Mesenchymal stem cell (in vitro differentiated cells and primary cell): ENCODE data around the gene CNKSR3.
"Not testable (repeated sequence)": the region's sequence is repeated elsewhere in the genome, so short reads cannot be mapped to it uniquely, and the experiment has no call there.

Experiments used
- DNase-seq: peaks from one replicate; pipeline ENCODE4 v3.0.0-alpha.2; 2013
- H2AFZ ChIP-seq: one replicate; pipeline ENCODE4 v1.6.1; 2013; ENCODE audit warnings: low read depth, mild to moderate bottlenecking, control low read depth, inconsistent platforms, low read length, moderate library complexity
- H2AK5ac ChIP-seq: 2 replicates; pipeline ENCODE4 v1.6.1; 2013; ENCODE audit warnings: low read length, moderate library complexity, mild to moderate bottlenecking, inconsistent platforms; ENCODE audit not compliant: severe bottlenecking
- H2BK120ac ChIP-seq: one replicate; pipeline ENCODE4 v1.6.1; 2013; ENCODE audit warnings: low read depth, mild to moderate bottlenecking, inconsistent platforms, low read length, moderate library complexity
- H2BK12ac ChIP-seq, 2 experiments: one replicate each; pipeline ENCODE4 v1.6.1; 2013; ENCODE audit warnings: inconsistent platforms in 2 of 2, low read length in 2 of 2, mild to moderate bottlenecking in 2 of 2, moderate library complexity in 2 of 2, control low read depth in 1 of 2
- H2BK15ac ChIP-seq: one replicate; pipeline ENCODE4 v1.6.1; 2013; ENCODE audit warnings: mild to moderate bottlenecking, low read depth, inconsistent platforms; ENCODE audit not compliant: poor library complexity, severe bottlenecking
- H2BK5ac ChIP-seq: 2 replicates; pipeline ENCODE4 v1.6.1; 2013; ENCODE audit warnings: low read depth, mild to moderate bottlenecking, low read length, control low read depth, inconsistent platforms; ENCODE audit not compliant: poor library complexity, severe bottlenecking
- H3K14ac ChIP-seq, 2 experiments: one replicate each; pipeline ENCODE4 v1.6.1; 2013; ENCODE audit warnings: inconsistent platforms in 2 of 2, low read length in 2 of 2, control low read depth in 1 of 2, mild to moderate bottlenecking in 1 of 2, moderate library complexity in 1 of 2
- H3K18ac ChIP-seq, 2 experiments: one replicate each; pipeline ENCODE4 v1.6.1; 2013; ENCODE audit warnings: inconsistent platforms in 2 of 2, low read length in 2 of 2, control low read depth in 1 of 2, low read depth in 1 of 2, mild to moderate bottlenecking in 1 of 2
- H3K23ac ChIP-seq, 2 experiments: one replicate each; pipeline ENCODE4 v1.6.1; 2013; ENCODE audit warnings: inconsistent platforms in 2 of 2, low read length in 2 of 2, mild to moderate bottlenecking in 2 of 2, moderate library complexity in 2 of 2, control low read depth in 1 of 2
- H3K27ac ChIP-seq: 2 replicates; pipeline ENCODE4 v1.5.1; 2013; ENCODE audit warnings: mild to moderate bottlenecking, moderate library complexity, low read length, control low read depth, inconsistent platforms; ENCODE audit not compliant: poor library complexity, severe bottlenecking
- H3K27me3 ChIP-seq, 2 experiments: 2 replicates each; pipeline versions ENCODE4 v1.6.1 to v1.7.0; 2013; ENCODE audit warnings: low read length in 2 of 2, mild to moderate bottlenecking in 2 of 2, moderate library complexity in 2 of 2, control low read depth in 1 of 2, inconsistent platforms in 1 of 2; ENCODE audit not compliant: control insufficient read depth in 1 of 2, insufficient read depth in 1 of 2
- H3K36me3 ChIP-seq, 2 experiments: 2 replicates each; pipeline versions ENCODE4 v1.6.1 to v1.7.0; 2013; ENCODE audit warnings: low read length in 2 of 2, control low read depth in 1 of 2, inconsistent platforms in 1 of 2, low read depth in 1 of 2, mild to moderate bottlenecking in 1 of 2; ENCODE audit not compliant: insufficient read depth in 2 of 2, control insufficient read depth in 1 of 2
- H3K4ac ChIP-seq, 2 experiments: one replicate each; pipeline ENCODE4 v1.6.1; 2013; ENCODE audit warnings: inconsistent platforms in 2 of 2, low read length in 2 of 2, mild to moderate bottlenecking in 2 of 2, moderate library complexity in 2 of 2, control low read depth in 1 of 2, low read depth in 1 of 2
- H3K4me1 ChIP-seq: 2 replicates; pipeline ENCODE4 v1.6.1; 2013; ENCODE audit warnings: low read depth, low read length, control low read depth; ENCODE audit not compliant: control insufficient read depth, insufficient read depth
- H3K4me2 ChIP-seq: 2 replicates; pipeline ENCODE4 v1.6.1; 2013; ENCODE audit warnings: low read length, mild to moderate bottlenecking, inconsistent platforms; ENCODE audit not compliant: poor library complexity, severe bottlenecking
- H3K4me3 ChIP-seq, 2 experiments: 2 replicates each; pipeline versions ENCODE4 v1.5.1 to v1.7.0; 2013; ENCODE audit warnings: low read length in 2 of 2, mild to moderate bottlenecking in 2 of 2, control low read depth in 1 of 2, low read depth in 1 of 2; ENCODE audit not compliant: insufficient read depth in 1 of 2
- H3K79me1 ChIP-seq: replicated peaks from 2 replicates; pipeline ENCODE4 v1.6.1; 2013; ENCODE audit warnings: mild to moderate bottlenecking, control low read depth, low read length, inconsistent platforms; ENCODE audit not compliant: poor library complexity, severe bottlenecking
- H3K9ac ChIP-seq: 2 replicates; pipeline ENCODE4 v1.7.0; 2013; ENCODE audit warnings: mild to moderate bottlenecking, low read length, moderate library complexity
- H3K9me3 ChIP-seq: 2 replicates; pipeline ENCODE4 v1.7.0; 2013; ENCODE audit warnings: mild to moderate bottlenecking, low read length; ENCODE audit not compliant: control insufficient read depth
- H4K8ac ChIP-seq: one replicate; pipeline ENCODE4 v1.6.1; 2013; ENCODE audit warnings: inconsistent platforms, mild to moderate bottlenecking, low read length, moderate library complexity
- H4K91ac ChIP-seq: one replicate; pipeline ENCODE4 v1.6.1; 2013; ENCODE audit warnings: mild to moderate bottlenecking, low read length, inconsistent platforms
- WGBS: methylation state at CpG from one replicate; pipeline ENCODE4 v1.1.7; 2013; ENCODE audit warnings: mixed read lengths; 5-methylcytosine and 5-hydroxymethylcytosine counted together

Gene CNKSR3

DNA sequence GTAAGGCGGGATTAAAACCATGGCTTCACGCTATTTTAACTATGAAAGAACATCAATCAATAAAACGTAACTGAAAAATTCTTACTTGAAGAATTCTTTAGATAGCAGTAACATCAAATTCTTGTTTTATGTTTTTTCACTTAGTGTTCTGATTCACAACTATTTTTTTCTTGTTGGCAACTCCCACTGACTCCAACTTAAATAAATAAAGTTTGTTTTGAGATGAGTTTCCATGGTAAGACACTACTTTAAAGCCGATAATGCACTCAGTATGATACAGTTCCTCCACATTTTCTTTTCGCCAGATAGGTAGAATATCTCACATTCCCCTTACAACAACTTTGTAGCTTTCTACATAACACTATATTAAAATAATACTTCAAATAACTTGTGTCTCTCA lies 33.1 kb upstream of the CNKSR3 start:
- 96% methylated on average over 4 of the region's 5 CpGs for WGBS

DNA sequence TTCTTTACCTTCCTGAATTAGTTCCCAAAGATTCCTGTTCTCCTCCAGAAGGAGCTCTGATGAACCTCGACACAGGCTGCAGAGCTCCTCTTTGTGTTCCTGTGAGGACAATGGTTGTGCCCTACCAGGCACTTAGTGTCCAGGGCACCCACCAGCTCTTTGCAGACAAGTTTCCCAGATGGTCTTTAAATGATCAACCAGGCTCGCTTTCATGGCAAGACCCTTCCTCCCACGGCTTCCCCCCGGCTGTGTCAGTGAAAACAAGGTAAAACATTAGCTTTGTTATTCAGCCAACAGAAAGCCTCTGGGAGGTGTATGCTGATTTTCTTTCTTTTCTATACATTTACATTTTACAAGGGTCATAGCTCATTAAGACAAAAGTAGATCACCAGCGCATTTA lies 32.3 kb upstream of the CNKSR3 start:
- Histone ChIP-seq H2BK5ac (no peak overlapping the region), H4K91ac (no peak overlapping the region), H3K14ac (no peak overlapping the region), H3K79me1 (no peaks in the 10 kb centered on the region), H3K4me2 (peak overlapping the region; percentile 0), H2AK5ac (no peak overlapping the region), H3K27ac (no peak overlapping the region), H4K8ac (no peak overlapping the region), H3K4me1 (peaks cover 5% of the 10 kb centered on the region), H3K4ac (no peak overlapping the region), H3K27me3 (peaks cover 0 to 4% of the 10 kb centered on the region in 2 experiments), H3K18ac (no peak overlapping the region), H3K9me3 (no peaks in the 10 kb centered on the region), H2BK15ac (no peak overlapping the region), H2AFZ (no peak overlapping the region), H3K4me3 (no peak overlapping the region), H3K23ac (no peak overlapping the region), H2BK12ac (no peak overlapping the region), H3K9ac (no peak overlapping the region), H3K36me3 (no peaks in the 10 kb centered on the region), H2BK120ac (no peak overlapping the region)
- DNase-seq, result no peak
- 43% methylated on average over 3 of the region's 5 CpGs for WGBS

More for the DNA sequence above, 33.1 kb upstream of the CNKSR3 start:
- H2BK15ac ChIP-seq, result no peak overlapping the region
- no peak overlapping the region for H3K14ac ChIP-seq
- no peak overlapping the region for H2AK5ac ChIP-seq
- H3K23ac ChIP-seq, result no peak overlapping the region
- H4K91ac ChIP-seq, result no peak overlapping the region
- no peak overlapping the region for H2AFZ ChIP-seq
- H3K4ac ChIP-seq, result no peak overlapping the region
- H3K4me3 ChIP-seq, result no peak overlapping the region
- H3K36me3 ChIP-seq, result no peaks in the 10 kb centered on the region
- no peaks in the 10 kb centered on the region for H3K9me3 ChIP-seq
- H2BK12ac ChIP-seq, result no peak overlapping the region
- H3K4me1 ChIP-seq, result peaks cover 9% of the 10 kb centered on the region
- no peak overlapping the region for H3K9ac ChIP-seq
- no peak overlapping the region for H4K8ac ChIP-seq
- H3K27ac ChIP-seq, result no peak overlapping the region
- no peak overlapping the region for H2BK5ac ChIP-seq
- no peak overlapping the region for H3K4me2 ChIP-seq
- H3K79me1 ChIP-seq, result no peaks in the 10 kb centered on the region
- no peak for DNase-seq
- H3K18ac ChIP-seq, result no peak overlapping the region
- peaks cover 0 to 4% of the 10 kb centered on the region in 2 experiments for H3K27me3 ChIP-seq
- H2BK120ac ChIP-seq, result no peak overlapping the region

DNA sequence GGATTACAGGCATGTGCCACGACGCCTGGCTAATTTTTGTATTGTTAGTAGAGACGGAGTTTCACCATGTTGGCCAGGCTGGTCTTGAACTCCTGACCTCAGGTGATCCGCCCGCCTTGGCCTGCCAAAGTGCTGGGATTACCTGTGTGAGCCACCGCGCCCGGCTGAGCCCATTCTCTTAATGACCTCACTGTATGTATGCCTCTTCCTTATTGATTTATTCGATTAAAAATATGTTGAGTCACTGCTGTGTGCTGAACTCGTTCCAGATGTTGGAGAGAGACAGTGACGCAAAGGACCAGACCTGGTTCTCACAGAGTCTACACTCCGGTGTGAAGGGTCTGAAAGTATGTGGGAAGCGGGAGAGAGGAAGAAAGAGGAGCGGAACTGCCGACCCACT lies 31.4 kb upstream of the CNKSR3 start:
- Histone ChIP-seq H2AK5ac (peak overlapping the region; percentile 79), H3K4me1 (peaks cover 10% of the 10 kb centered on the region)
- H2BK120ac ChIP-seq, H4K91ac ChIP-seq, H3K27ac ChIP-seq, H3K23ac ChIP-seq, H3K9ac ChIP-seq, H3K27me3 ChIP-seq, H2BK12ac ChIP-seq, H3K79me1 ChIP-seq, H3K9me3 ChIP-seq, H2BK15ac ChIP-seq, H3K4me2 ChIP-seq, H2BK5ac ChIP-seq, H3K4me3 ChIP-seq, H3K36me3 ChIP-seq, H4K8ac ChIP-seq, H3K18ac ChIP-seq, DNase-seq, H3K14ac ChIP-seq, H3K4ac ChIP-seq, H2AFZ ChIP-seq: not testable (repeated sequence)
- WGBS, result 96% methylated on average over 15 of the region's 15 CpGs

DNA sequence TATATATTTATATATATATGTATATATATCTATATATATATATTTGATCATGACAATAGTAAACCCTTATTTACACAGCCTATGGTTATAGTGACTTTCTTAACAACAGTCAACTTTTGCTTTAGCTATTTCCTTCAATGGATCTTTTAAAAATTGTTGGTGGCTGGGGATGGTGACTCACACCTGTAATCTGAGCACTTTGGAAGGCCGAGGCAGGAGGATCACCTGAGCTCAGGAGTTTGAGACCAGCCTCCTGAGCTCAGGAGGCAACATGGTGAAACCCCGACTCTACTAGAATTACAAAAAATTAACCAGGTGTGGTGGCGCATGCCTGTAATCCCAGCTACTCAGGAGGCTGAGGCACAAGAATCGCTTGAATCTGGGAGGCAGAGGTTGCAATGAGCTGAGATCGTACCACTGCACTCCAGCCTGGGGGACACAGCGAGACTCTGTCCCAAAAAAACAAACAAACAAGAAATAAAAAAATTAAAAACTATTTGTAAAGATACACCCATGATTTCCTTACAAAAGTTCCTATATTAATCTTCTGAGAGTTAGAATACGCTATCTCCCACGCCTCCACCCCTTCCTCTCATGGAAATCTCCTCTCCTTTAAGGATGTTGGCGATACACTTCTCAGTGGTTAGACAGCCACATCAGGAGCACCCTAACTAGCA lies 29.2 kb upstream of the CNKSR3 start:
- Histone ChIP-seq H3K18ac (no peak overlapping the region), H2BK5ac (no peak overlapping the region), H3K27ac (no peak overlapping the region), H2AFZ (no peak overlapping the region), H2BK120ac (no peak overlapping the region), H2AK5ac (no peak overlapping the region), H3K27me3 (peaks cover 0 to 10% of the 10 kb centered on the region in 2 experiments), H3K4me1 (peaks cover 10% of the 10 kb centered on the region), H3K79me1 (no peaks in the 10 kb centered on the region), H3K4me2 (no peak overlapping the region), H2BK12ac (no peak overlapping the region), H4K8ac (no peak overlapping the region), H3K4ac (no peak overlapping the region), H3K9ac (no peak overlapping the region), H2BK15ac (no peak overlapping the region), H3K14ac (no peak overlapping the region), H3K23ac (no peak overlapping the region), H3K9me3 (no peaks in the 10 kb centered on the region), H4K91ac (no peak overlapping the region), H3K36me3 (no peaks in the 10 kb centered on the region), H3K4me3 (no peak overlapping the region)
- 95% methylated on average over 9 of the region's 9 CpGs for WGBS
- no peak for DNase-seq
